GM06990 (cell line): Measurements from ENCODE around the gene EYA2.
"Not testable (repeated sequence)": the region's sequence is repeated elsewhere in the genome, so short reads cannot be mapped to it uniquely, and the experiment has no call there.

Experiments used
- DNase-seq: peaks from one replicate; pipeline ENCODE4 v3.0.0-alpha.2; 2011; ENCODE audit not compliant: insufficient read length; ENCODE audit errors: extremely low read depth
- H3K27me3 ChIP-seq: replicated peaks from 2 replicates; pipeline ENCODE4 v1.6.0; 2011; ENCODE audit warnings: low read length; ENCODE audit not compliant: control insufficient read depth, insufficient read depth
- H3K36me3 ChIP-seq: 2 replicates; pipeline ENCODE4 v1.5.1; 2011; ENCODE audit warnings: low read length; ENCODE audit not compliant: control insufficient read depth, insufficient read depth
- H3K4me3 ChIP-seq: replicated peaks from 2 replicates; pipeline ENCODE4 v1.5.1; 2011; ENCODE audit warnings: low read depth, mild to moderate bottlenecking, control low read depth, low read length
- TF ChIP-seq, protein P1 (sequence below): IDR thresholded peaks from 2 replicates; pipeline ENCODE4 v1.5.1; 2011; ENCODE audit warnings: low read length, control low read depth, mild to moderate bottlenecking, inconsistent platforms; ENCODE audit not compliant: insufficient read depth, poor library complexity, severe bottlenecking

Gene EYA2

DNA sequence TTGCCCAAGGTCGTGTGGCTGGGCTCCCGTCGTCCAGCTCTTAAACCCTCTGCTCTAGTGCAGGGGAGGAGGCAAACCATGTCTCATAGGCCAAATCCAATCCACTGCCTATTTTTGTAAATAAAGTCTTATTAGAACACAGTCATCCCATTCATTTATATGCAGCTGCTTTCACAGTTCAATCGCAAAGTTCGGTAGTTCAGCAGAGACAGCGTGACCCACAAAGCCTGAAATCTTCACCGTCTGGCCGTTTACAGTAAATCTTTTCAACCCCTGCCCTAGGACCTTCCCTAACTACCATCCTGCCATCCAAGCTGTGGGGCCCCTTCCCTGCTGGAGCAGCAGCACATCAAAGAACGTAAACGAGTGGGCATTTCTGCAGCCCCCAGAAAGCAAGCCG, 65.9 kb downstream of the EYA2 start:
- DNase-seq: no peak
- TF ChIP-seq, protein P1, sequence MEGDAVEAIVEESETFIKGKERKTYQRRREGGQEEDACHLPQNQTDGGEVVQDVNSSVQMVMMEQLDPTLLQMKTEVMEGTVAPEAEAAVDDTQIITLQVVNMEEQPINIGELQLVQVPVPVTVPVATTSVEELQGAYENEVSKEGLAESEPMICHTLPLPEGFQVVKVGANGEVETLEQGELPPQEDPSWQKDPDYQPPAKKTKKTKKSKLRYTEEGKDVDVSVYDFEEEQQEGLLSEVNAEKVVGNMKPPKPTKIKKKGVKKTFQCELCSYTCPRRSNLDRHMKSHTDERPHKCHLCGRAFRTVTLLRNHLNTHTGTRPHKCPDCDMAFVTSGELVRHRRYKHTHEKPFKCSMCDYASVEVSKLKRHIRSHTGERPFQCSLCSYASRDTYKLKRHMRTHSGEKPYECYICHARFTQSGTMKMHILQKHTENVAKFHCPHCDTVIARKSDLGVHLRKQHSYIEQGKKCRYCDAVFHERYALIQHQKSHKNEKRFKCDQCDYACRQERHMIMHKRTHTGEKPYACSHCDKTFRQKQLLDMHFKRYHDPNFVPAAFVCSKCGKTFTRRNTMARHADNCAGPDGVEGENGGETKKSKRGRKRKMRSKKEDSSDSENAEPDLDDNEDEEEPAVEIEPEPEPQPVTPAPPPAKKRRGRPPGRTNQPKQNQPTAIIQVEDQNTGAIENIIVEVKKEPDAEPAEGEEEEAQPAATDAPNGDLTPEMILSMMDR: no peak
- no peak overlapping the region for H3K4me3 ChIP-seq
- no peaks in the 10 kb centered on the region for H3K27me3 ChIP-seq
- H3K36me3 ChIP-seq: no peaks in the 10 kb centered on the region; the same call in none of the 2 replicates

DNA sequence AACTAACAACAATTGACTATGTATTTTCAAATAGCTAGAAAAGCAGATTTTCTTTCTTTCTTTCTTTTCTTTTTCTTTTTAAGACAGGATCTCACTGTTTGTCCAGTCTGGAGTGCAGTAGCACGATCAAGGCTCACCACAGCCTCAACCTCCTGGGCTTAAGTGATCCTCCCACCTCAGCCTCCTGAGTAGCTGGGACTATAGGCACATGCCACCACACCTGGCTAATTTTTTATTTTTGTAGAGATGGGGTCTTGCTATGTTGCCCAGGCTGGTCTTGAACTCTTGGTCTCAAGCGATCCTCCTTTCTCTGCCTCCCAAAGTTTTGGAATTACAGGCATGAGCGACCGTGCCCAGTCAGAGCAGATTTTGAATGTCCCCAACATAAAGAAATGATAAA, 67.3 kb downstream of the EYA2 start:
- not testable (repeated sequence) for H3K4me3 ChIP-seq, H3K36me3 ChIP-seq, H3K27me3 ChIP-seq, DNase-seq

DNA sequence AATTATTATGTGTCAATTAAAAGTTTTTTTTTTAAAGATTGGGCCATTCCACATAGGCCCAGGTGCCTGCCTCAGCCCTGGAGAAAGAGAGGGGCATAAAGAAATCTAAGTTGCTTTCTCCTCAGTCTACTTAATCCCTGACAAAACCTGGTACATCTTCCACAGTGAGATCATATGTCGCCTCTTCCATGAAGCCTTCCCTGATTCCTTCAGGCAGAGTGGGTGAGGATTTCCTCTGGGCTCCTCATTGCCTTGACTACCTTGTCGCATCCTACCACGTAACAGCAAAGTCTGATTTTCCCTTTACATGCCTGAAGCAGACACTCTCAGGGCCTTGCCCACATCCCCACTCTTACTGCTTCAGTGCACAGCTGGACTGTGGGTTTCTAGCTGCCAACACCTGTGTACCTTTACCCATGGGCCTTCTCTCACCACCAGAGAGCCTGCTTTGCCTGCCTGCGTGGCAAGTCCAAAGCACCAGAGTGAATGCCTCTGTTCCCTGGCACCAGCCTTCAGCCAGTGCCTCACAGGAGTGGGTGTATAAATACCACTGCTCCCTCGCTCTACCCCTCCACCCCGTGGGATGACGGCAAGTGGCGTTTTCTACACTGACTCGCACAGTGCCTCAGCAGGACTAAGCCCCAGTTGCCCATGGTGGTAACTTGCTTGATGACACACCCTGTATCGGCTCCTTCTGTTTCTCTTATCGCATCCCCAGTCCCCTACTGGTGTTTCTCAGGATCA, 68.0 kb downstream of the EYA2 start:
- TF ChIP-seq, protein P1: no peak

DNA sequence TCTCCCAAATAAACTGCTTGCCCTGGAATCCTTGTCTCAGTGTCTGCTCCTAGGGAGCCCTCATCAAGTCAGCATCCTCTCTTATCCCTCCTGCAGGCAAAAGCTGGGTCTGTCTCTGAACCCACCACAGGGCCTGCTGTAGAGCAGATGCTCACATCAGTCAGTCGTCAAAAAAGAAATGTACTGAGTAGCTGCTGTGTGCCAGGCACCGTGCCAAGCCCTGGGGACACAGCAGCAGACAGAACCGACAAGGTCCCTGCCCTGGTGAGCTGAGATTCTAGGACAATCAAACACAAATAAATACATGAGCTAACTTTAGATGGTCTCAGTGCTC, 68.5 kb downstream of the EYA2 start:
- Histone ChIP-seq H3K4me3 (no peak overlapping the region), H3K27me3 (no peaks in the 10 kb centered on the region), H3K36me3 (no peaks in the 10 kb centered on the region; the same call in none of the 2 replicates)
- TF ChIP-seq, protein P1: no peak
- DNase-seq: no peak

More for the DNA sequence above, 68.0 kb downstream of the EYA2 start:
- H3K36me3 ChIP-seq: no peaks in the 10 kb centered on the region; the same call in none of the 2 replicates
- no peaks in the 10 kb centered on the region for H3K27me3 ChIP-seq
- DNase-seq: no peak
- no peak overlapping the region for H3K4me3 ChIP-seq

DNA sequence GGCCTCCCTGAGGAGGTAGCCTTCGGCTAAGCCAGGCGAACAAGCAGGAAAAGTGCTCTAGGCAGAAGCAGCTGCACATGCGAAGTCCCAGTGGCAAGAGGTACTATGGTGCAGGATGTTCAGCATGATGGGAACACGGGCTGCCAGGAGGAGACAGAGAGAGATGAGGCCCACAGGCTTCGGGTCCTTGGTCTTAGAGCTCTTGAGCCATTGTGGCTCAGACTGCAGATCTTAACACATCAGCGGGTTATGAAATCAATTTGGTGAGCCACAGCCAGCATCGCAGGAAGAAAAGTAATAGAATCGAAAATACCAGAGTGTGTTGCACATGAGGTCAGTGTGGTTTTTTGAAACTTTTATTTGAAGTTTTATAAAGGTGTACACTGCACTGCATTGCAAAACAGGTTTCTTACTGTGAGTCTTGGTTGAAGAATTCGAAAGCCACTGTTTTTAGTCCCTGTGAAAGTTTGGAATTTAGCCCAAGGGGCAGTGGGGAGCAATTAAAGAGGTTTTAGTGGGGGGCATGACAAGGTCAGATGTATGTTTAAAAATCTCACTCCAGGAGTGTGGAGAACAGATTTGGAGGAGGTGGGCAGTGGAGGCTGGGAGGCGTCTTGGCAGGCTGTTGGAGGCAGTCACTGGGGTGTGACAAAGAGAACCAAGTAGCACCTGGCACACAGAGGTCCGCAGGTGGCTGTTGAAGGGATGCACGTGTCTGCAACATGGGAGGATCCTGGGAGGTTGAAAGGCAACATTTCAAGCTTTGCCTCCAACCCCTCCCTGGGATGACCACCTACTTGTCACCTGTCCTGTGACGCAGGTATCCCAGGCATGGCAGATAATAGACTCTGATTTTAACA, 69.3 kb downstream of the EYA2 start:
- H3K4me3 ChIP-seq: no peak overlapping the region
- DNase-seq: no peak
- H3K27me3 ChIP-seq: no peaks in the 10 kb centered on the region
- TF ChIP-seq, protein P1: no peak
- H3K36me3 ChIP-seq: no peaks in the 10 kb centered on the region; the same call in none of the 2 replicates

DNA sequence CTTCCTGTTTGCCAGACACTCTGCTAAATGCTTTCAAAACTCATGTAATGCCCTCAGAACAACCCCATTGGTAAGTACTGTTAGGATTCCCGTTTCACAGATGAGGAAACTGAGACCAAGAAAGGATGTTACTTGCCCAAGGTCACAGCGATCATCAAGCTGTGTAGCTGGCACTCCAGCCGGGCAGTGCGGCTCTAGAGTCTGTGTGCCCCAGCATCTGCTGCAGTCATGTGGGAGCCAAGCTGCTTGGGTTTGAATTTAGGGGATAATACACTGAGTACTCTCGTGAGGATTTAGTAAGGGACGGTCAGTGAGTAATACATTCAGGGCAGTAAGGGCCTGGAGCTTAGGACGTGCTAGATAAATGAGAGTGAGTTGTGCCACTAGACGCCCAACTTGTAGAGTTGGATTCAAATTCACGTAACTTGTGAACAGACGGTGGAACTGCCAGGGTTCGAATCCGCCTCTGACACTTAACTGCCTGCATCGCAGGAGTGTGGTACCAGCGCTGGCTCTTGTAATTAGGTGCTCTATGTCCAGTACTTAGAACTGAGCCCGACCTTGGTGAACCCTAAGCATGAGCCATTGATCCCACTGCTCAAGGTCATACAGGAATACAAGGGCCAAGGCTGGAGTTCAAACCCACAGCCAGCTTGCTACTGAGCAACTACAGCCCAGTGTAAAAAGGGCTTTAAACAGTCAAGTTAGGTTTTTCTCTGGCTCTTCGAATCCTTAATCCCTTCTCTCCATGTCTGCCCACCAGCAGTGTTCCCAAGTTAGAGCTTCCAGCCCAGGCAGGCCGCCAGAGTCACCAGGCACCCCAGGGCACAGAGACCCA, 70.2 kb downstream of the EYA2 start:
- Histone ChIP-seq H3K27me3 (no peaks in the 10 kb centered on the region), H3K36me3 (no peaks in the 10 kb centered on the region; the same call in none of the 2 replicates), H3K4me3 (no peak overlapping the region)
- TF ChIP-seq, protein P1: no peak
- no peak for DNase-seq
